Dendritic cell treated with granulocyte-macrophage colony-stimulating factor and Interleukin-4, amounts not matched to agents 40 ng/mL and 50 ng/mL, for 4 days (primary cell): ENCODE results near the gene FCER2.
A peak's percentile ranks its signal among the peaks of the same experiment; 100 is the strongest.

ENCODE experiments used
- H3K27ac Mint-ChIP-seq: one replicate; pipeline ENCODE4 v1.8.0; 2022; ENCODE audit warnings: mild to moderate bottlenecking, mixed read lengths
- H3K27me3 Mint-ChIP-seq: one replicate; pipeline ENCODE4 v1.8.0; 2022; ENCODE audit warnings: mild to moderate bottlenecking, mixed read lengths
- H3K36me3 Mint-ChIP-seq: one replicate; pipeline ENCODE4 v1.8.0; 2022; ENCODE audit warnings: low read depth, mixed read lengths
- H3K4me1 Mint-ChIP-seq: one replicate; pipeline ENCODE4 v1.8.0; 2022; ENCODE audit warnings: low read depth, mixed read lengths
- H3K4me3 Mint-ChIP-seq: one replicate; pipeline ENCODE4 v1.8.0; 2022; ENCODE audit warnings: mild to moderate bottlenecking, moderate library complexity, mixed read lengths
- H3K9me3 Mint-ChIP-seq: one replicate; pipeline ENCODE4 v1.8.0; 2022; ENCODE audit warnings: mixed read lengths
- intact Hi-C: fragments of 100-400 bp; cut with micrococcal nuclease; formaldehyde crosslinking; loops from one replicate; pipeline ENCODE4 v1.15.0; 2022

Gene FCER2

GRCh38 chr19:7739801-7740681 is 38.1 kb upstream of the FCER2 start:
- intact Hi-C loops: loop anchor here (2.0 kb wide), 1 partner anchor 41 kb away; no protein-coding TSS in a partner anchor
- Mint-ChIP-seq H3K9me3 (no peaks in the 10 kb centered on the region), H3K36me3 (peaks cover 89% of the 10 kb centered on the region), H3K27ac (peak overlapping the region; percentile 87), H3K4me1 (peaks cover 97% of the 10 kb centered on the region), H3K4me3 (peak overlapping the region; percentile 61), H3K27me3 (no peaks in the 10 kb centered on the region)

- Mint-ChIP-seq H3K4me1 (peaks cover 97% of the 10 kb centered on the region), H3K4me3 (no peak overlapping the region), H3K36me3 (peaks cover 89% of the 10 kb centered on the region), H3K9me3 (no peaks in the 10 kb centered on the region), H3K27me3 (no peaks in the 10 kb centered on the region), H3K27ac (peak overlapping the region; percentile 87)
- intact Hi-C loops: no loop called here
Measured at GRCh38 chr19:7739211-7739755, 37.4 kb upstream of the FCER2 start.

- Mint-ChIP-seq H3K4me1 (peaks cover 93% of the 10 kb centered on the region), H3K27ac (peak overlapping the region; percentile 87), H3K9me3 (no peaks in the 10 kb centered on the region), H3K4me3 (no peak overlapping the region), H3K36me3 (peaks cover 77% of the 10 kb centered on the region), H3K27me3 (no peaks in the 10 kb centered on the region)
- intact Hi-C loops: no loop called here
Measured at GRCh38 chr19:7738023-7738422, 36.1 kb upstream of the FCER2 start.

- intact Hi-C loops: no loop called here
- peak overlapping the region; percentile 87 for H3K27ac Mint-ChIP-seq
- no peak overlapping the region for H3K4me3 Mint-ChIP-seq
- H3K27me3 Mint-ChIP-seq: no peaks in the 10 kb centered on the region
- H3K36me3 Mint-ChIP-seq: peaks cover 69% of the 10 kb centered on the region
- no peaks in the 10 kb centered on the region for H3K9me3 Mint-ChIP-seq
- H3K4me1 Mint-ChIP-seq: peaks cover 91% of the 10 kb centered on the region
Measured at GRCh38 chr19:7737215-7737614, 35.3 kb upstream of the FCER2 start.

GRCh38 chr19:7736148-7736547 is 34.2 kb upstream of the FCER2 start:
- Mint-ChIP-seq H3K27me3 (no peaks in the 10 kb centered on the region), H3K27ac (peak overlapping the region; percentile 87), H3K4me3 (no peak overlapping the region), H3K36me3 (peaks cover 67% of the 10 kb centered on the region), H3K9me3 (no peaks in the 10 kb centered on the region), H3K4me1 (peaks cover 93% of the 10 kb centered on the region)
- intact Hi-C loops: no loop called here

GRCh38 chr19:7734220-7735203 is 32.6 kb upstream of the FCER2 start:
- Mint-ChIP-seq H3K36me3 (peaks cover 60% of the 10 kb centered on the region), H3K27ac (peak overlapping the region; percentile 87), H3K9me3 (no peaks in the 10 kb centered on the region), H3K27me3 (no peaks in the 10 kb centered on the region), H3K4me1 (peaks cover 91% of the 10 kb centered on the region), H3K4me3 (peak overlapping the region; percentile 52)
- intact Hi-C loops: loop anchor here (5.0 kb wide), 1 partner anchor 37 kb away; no protein-coding TSS in a partner anchor

- intact Hi-C loops: loop anchor here (5.0 kb wide), 1 partner anchor 36 kb away; no protein-coding TSS in a partner anchor
Measured at GRCh38 chr19:7733376-7733775, 31.4 kb upstream of the FCER2 start.

GRCh38 chr19:7732045-7732444 is 30.1 kb upstream of the FCER2 start, which contains the start of gene CLEC4G:
Gene CLEC4G, minus strand, starts transcription at chr19:7732110. Its CDS starts 8 bp downstream, at chr19:7732102.
- Mint-ChIP-seq H3K36me3 (peaks cover 63% of the 10 kb centered on the region), H3K27me3 (no peaks in the 10 kb centered on the region), H3K27ac (peak within 1 kb of the TSS; percentile 90), H3K4me3 (peak within 1 kb of the TSS; percentile 78), H3K9me3 (no peaks in the 10 kb centered on the region), H3K4me1 (peaks cover 91% of the 10 kb centered on the region)
- intact Hi-C loops: loop anchor here (5.0 kb wide), 1 partner anchor 35 kb away; no protein-coding TSS in a partner anchor

More at GRCh38 chr19:7733376-7733775, 31.4 kb upstream of the FCER2 start:
- H3K4me3 Mint-ChIP-seq: peak overlapping the region; percentile 20
- peaks cover 91% of the 10 kb centered on the region for H3K4me1 Mint-ChIP-seq
- peaks cover 60% of the 10 kb centered on the region for H3K36me3 Mint-ChIP-seq
- no peaks in the 10 kb centered on the region for H3K27me3 Mint-ChIP-seq
- H3K27ac Mint-ChIP-seq: peak overlapping the region; percentile 87
- H3K9me3 Mint-ChIP-seq: no peaks in the 10 kb centered on the region

GRCh38 chr19:7731615-7732014 is 29.7 kb upstream of the FCER2 start:
- Mint-ChIP-seq H3K27ac (peak overlapping the region; percentile 90), H3K4me1 (peaks cover 88% of the 10 kb centered on the region), H3K36me3 (peaks cover 65% of the 10 kb centered on the region), H3K4me3 (peak overlapping the region; percentile 78), H3K27me3 (no peaks in the 10 kb centered on the region), H3K9me3 (no peaks in the 10 kb centered on the region)
- intact Hi-C loops: loop anchor here (5.0 kb wide), 1 partner anchor 34 kb away; no protein-coding TSS in a partner anchor

GRCh38 chr19:7731218-7731595 is 29.3 kb upstream of the FCER2 start:
- H3K36me3 Mint-ChIP-seq: peaks cover 65% of the 10 kb centered on the region
- intact Hi-C loops: loop anchor here (5.0 kb wide), 1 partner anchor 34 kb away; no protein-coding TSS in a partner anchor
- H3K4me1 Mint-ChIP-seq: peaks cover 88% of the 10 kb centered on the region
- H3K9me3 Mint-ChIP-seq: no peaks in the 10 kb centered on the region
- peak overlapping the region; percentile 78 for H3K4me3 Mint-ChIP-seq
- H3K27ac Mint-ChIP-seq: peak overlapping the region; percentile 90
- H3K27me3 Mint-ChIP-seq: no peaks in the 10 kb centered on the region

GRCh38 chr19:7730286-7731217 is 28.6 kb upstream of the FCER2 start:
- Mint-ChIP-seq H3K27ac (peak overlapping the region; percentile 90), H3K27me3 (no peaks in the 10 kb centered on the region), H3K9me3 (no peaks in the 10 kb centered on the region), H3K4me3 (peak overlapping the region; percentile 78), H3K4me1 (peaks cover 86% of the 10 kb centered on the region), H3K36me3 (peaks cover 64% of the 10 kb centered on the region)
- intact Hi-C loops: loop anchor here (5.0 kb wide), 1 partner anchor 33 kb away; no protein-coding TSS in a partner anchor

- Mint-ChIP-seq H3K27ac (peak overlapping the region; percentile 90), H3K27me3 (no peaks in the 10 kb centered on the region), H3K36me3 (peaks cover 63% of the 10 kb centered on the region), H3K4me3 (peak overlapping the region; percentile 78), H3K9me3 (no peaks in the 10 kb centered on the region), H3K4me1 (peaks cover 83% of the 10 kb centered on the region)
- intact Hi-C loops: loop anchor here (5.0 kb wide), 1 partner anchor 33 kb away; no protein-coding TSS in a partner anchor
Measured at GRCh38 chr19:7729831-7730285, 27.9 kb upstream of the FCER2 start.
